H1 (cell line): Measurements from ENCODE around the gene EXOC3L1. TPM values are rescaled to one million over a fixed set of nuclear protein-coding genes. Genes with fewer than 3 reads are reported as not detected.
A peak's percentile ranks its signal among the peaks of the same experiment; 100 is the strongest.

Source experiments
- CTCF ChIA-PET: fragments of 300-600 bp; sonication (Branson Sonifier 250); formaldehyde crosslinking; loops from one replicate; lab custom pipeline; 2021; ENCODE audit not compliant: partially characterized antibody; lab: Charles Lee
- POLR2A ChIA-PET: fragments of 300-600 bp; sonication (Branson Sonifier 250); formaldehyde crosslinking; loops from one replicate; lab custom pipeline; 2021; ENCODE audit warnings: inconsistent platforms; ENCODE audit not compliant: partially characterized antibody; lab: Charles Lee
- DNase-seq, 2 experiments: peaks; one replicate each; pipeline versions ENCODE4 v3.0.0 to v3.0.0-alpha.2; 2010 to 2022; ENCODE audit warnings: low spot score in 2 of 2, low read depth in 1 of 2, mixed read lengths in 1 of 2
- FAIRE-seq: peaks from 2 replicates; lab custom pipeline; 2011; peaks lifted over from hg19 to GRCh38; lab: Jason Lieb, UNC
- H2AFZ ChIP-seq: 2 replicates; pipeline ENCODE4 v1.8.1; 2012; ENCODE audit warnings: low read length, inconsistent platforms
- H2AK5ac ChIP-seq: 2 replicates; pipeline ENCODE4 v1.6.1; 2013; ENCODE audit warnings: low read depth, low read length
- H2BK120ac ChIP-seq: replicated peaks from 2 replicates; pipeline ENCODE3; 2013; ENCODE audit warnings: low read depth, low read length, inconsistent platforms
- H2BK12ac ChIP-seq: 2 replicates; pipeline ENCODE4 v1.6.1; 2013; ENCODE audit warnings: low read depth, low read length
- H2BK15ac ChIP-seq: 2 replicates; pipeline ENCODE4 v1.6.1; 2013; ENCODE audit warnings: low read length
- H2BK20ac ChIP-seq: 2 replicates; pipeline ENCODE4 v1.6.1; 2013; ENCODE audit warnings: low read length
- H2BK5ac ChIP-seq: 2 replicates; pipeline ENCODE4 v1.6.1; 2013; ENCODE audit warnings: low read depth, low read length
- H3K14ac ChIP-seq: 2 replicates; pipeline ENCODE4 v1.6.1; 2013; ENCODE audit warnings: inconsistent platforms; ENCODE audit not compliant: insufficient read length
- H3K18ac ChIP-seq: 2 replicates; pipeline ENCODE4 v1.6.1; 2013; ENCODE audit warnings: low read length; ENCODE audit errors: extremely low read depth
- H3K23ac ChIP-seq: 2 replicates; pipeline ENCODE4 v1.6.1; 2013; ENCODE audit warnings: inconsistent platforms; ENCODE audit not compliant: insufficient read length
- H3K23me2 ChIP-seq: 2 replicates; pipeline ENCODE4 v1.6.1; 2013; ENCODE audit warnings: low read depth, low read length
- H3K27ac ChIP-seq: 2 replicates; pipeline ENCODE4 v1.6.1; 2011; ENCODE audit warnings: low read depth, low read length, inconsistent platforms
- H3K27me3 ChIP-seq, 4 experiments: replicated peaks in 1 of 4; 1 replicate in 1 of 4; 2 replicates in 3 of 4; pipeline versions ENCODE4 v1.6.1 to v1.8.1; 2011 to 2013; ENCODE audit warnings: low read length in 3 of 4, mild to moderate bottlenecking in 3 of 4, inconsistent platforms in 2 of 4, mixed read lengths in 2 of 4, moderate library complexity in 1 of 4; ENCODE audit not compliant: control insufficient read depth in 3 of 4, insufficient read depth in 3 of 4; ENCODE audit errors: extremely low read depth in 1 of 4
- H3K36me3 ChIP-seq, 4 experiments: 2 replicates each; pipeline versions ENCODE4 v1.6.1 to v1.8.1; 2011 to 2013; ENCODE audit warnings: mild to moderate bottlenecking in 4 of 4, low read length in 3 of 4, moderate library complexity in 2 of 4, control low read depth in 1 of 4, inconsistent platforms in 1 of 4; ENCODE audit not compliant: insufficient read depth in 4 of 4, control insufficient read depth in 2 of 4
- H3K4ac ChIP-seq: replicated peaks from 2 replicates; pipeline ENCODE3; 2013; ENCODE audit warnings: low read length, low read depth, mixed read lengths, inconsistent platforms; ENCODE audit not compliant: insufficient read length
- H3K4me1 ChIP-seq, 4 experiments: replicated peaks in 1 of 4; 1 replicate in 1 of 4; 2 replicates in 3 of 4; pipeline versions ENCODE4 v1.6.1 to v1.8.1; 2011 to 2013; ENCODE audit warnings: low read length in 3 of 4, inconsistent platforms in 2 of 4, mixed read lengths in 1 of 4; ENCODE audit not compliant: insufficient read depth in 4 of 4, control insufficient read depth in 3 of 4
- H3K4me2 ChIP-seq, 2 experiments: 2 replicates each; pipeline versions ENCODE4 v1.6.1 to v1.8.1; 2011 to 2013; ENCODE audit warnings: low read depth in 2 of 2, low read length in 2 of 2, control low read depth in 1 of 2, inconsistent platforms in 1 of 2, mild to moderate bottlenecking in 1 of 2; ENCODE audit not compliant: insufficient read depth in 1 of 2
- H3K4me3 ChIP-seq, 4 experiments: fragments of 200-600, 300-600 bp in 1 of 4; sonication (generic), shearing (Covaris generic), sonication (Bioruptor Twin) in 1 of 4; 2 replicates each; pipeline versions ENCODE4 v1.5.1 to v1.8.1; 2011 to 2016; ENCODE audit warnings: low read length in 4 of 4, low read depth in 3 of 4, control low read depth in 2 of 4, inconsistent platforms in 2 of 4, mild to moderate bottlenecking in 2 of 4, mixed read lengths in 1 of 4, moderate library complexity in 1 of 4; ENCODE audit not compliant: insufficient read depth in 2 of 4; ENCODE audit errors: extremely low read depth in 1 of 4
- H3K56ac ChIP-seq: replicated peaks from 2 replicates; pipeline ENCODE3; 2013; ENCODE audit warnings: low read depth, mild to moderate bottlenecking, mixed read lengths, low read length, inconsistent platforms; ENCODE audit not compliant: insufficient read length
- H3K79me1 ChIP-seq: 2 replicates; pipeline ENCODE4 v1.6.1; 2013; ENCODE audit warnings: low read depth, low read length, control low read depth
- H3K79me2 ChIP-seq, 2 experiments: 2 replicates each; pipeline versions ENCODE4 v1.6.1 to v1.8.1; 2012 to 2013; ENCODE audit warnings: low read length in 2 of 2, mild to moderate bottlenecking in 2 of 2, inconsistent platforms in 1 of 2; ENCODE audit not compliant: insufficient read depth in 2 of 2, control insufficient read depth in 1 of 2
- H3K9ac ChIP-seq, 4 experiments: replicated peaks in 1 of 4; 1 replicate in 1 of 4; 2 replicates in 3 of 4; pipeline versions ENCODE4 v1.6.1 to v1.8.1; 2011 to 2013; ENCODE audit warnings: low read depth in 3 of 4, low read length in 3 of 4, control low read depth in 2 of 4, mild to moderate bottlenecking in 2 of 4, moderate library complexity in 2 of 4, inconsistent platforms in 1 of 4; ENCODE audit errors: extremely low read depth in 1 of 4
- H3K9me3 ChIP-seq, 2 experiments: 2 replicates each; pipeline versions ENCODE4 v1.6.1 to v1.8.1; 2012 to 2013; ENCODE audit warnings: mild to moderate bottlenecking in 2 of 2, moderate library complexity in 2 of 2, control low read depth in 1 of 2, inconsistent platforms in 1 of 2, low read depth in 1 of 2, low read length in 1 of 2, mixed read lengths in 1 of 2; ENCODE audit not compliant: insufficient read depth in 2 of 2
- H4K20me1 ChIP-seq, 2 experiments: replicated peaks in 1 of 2; 2 replicates each; pipeline versions ENCODE3 to v1.8.1; 2011 to 2013; ENCODE audit warnings: inconsistent platforms in 2 of 2, low read length in 2 of 2, mild to moderate bottlenecking in 1 of 2; ENCODE audit not compliant: insufficient read depth in 2 of 2, control insufficient read depth in 1 of 2
- H4K5ac ChIP-seq: 2 replicates; pipeline ENCODE4 v1.6.1; 2013; ENCODE audit warnings: low read length, low read depth, mixed read lengths, inconsistent platforms; ENCODE audit not compliant: insufficient read length
- H4K8ac ChIP-seq: 2 replicates; pipeline ENCODE4 v1.8.0; 2013; ENCODE audit warnings: mild to moderate bottlenecking, moderate library complexity, low read length, inconsistent platforms; ENCODE audit not compliant: insufficient read depth; ENCODE audit errors: extremely low read depth
- H4K91ac ChIP-seq: replicated peaks from 2 replicates; pipeline ENCODE3; 2013; ENCODE audit warnings: low read length, mixed read lengths, inconsistent platforms; ENCODE audit not compliant: insufficient read length
- CTCF ChIP-seq, 3 experiments: IDR thresholded peaks; 1 replicate in 2 of 3; 2 replicates in 1 of 3; pipeline versions ENCODE4 v1.5.1 to v1.6.1; 2011; ENCODE audit warnings: low read length in 3 of 3, mild to moderate bottlenecking in 3 of 3, inconsistent platforms in 2 of 3, low read depth in 1 of 3, moderate library complexity in 1 of 3; ENCODE audit not compliant: insufficient read depth in 1 of 3; ENCODE audit errors: control extremely low read depth in 1 of 3
- MAX ChIP-seq: IDR thresholded peaks from 2 replicates; pipeline ENCODE4 v1.6.1; 2012; ENCODE audit warnings: inconsistent platforms
- SIN3A ChIP-seq, 2 experiments: IDR thresholded peaks in 1 of 2; conservative IDR thresholded peaks in 1 of 2; 2 replicates each; pipeline ENCODE4 v1.6.1; 2011 to 2012; ENCODE audit warnings: low read length in 2 of 2, improper control_type of control experiment in 1 of 2, low read depth in 1 of 2, mild to moderate bottlenecking in 1 of 2
- SIX5 ChIP-seq: IDR thresholded peaks from 2 replicates; pipeline ENCODE4 v1.6.1; 2011; ENCODE audit warnings: mild to moderate bottlenecking, low read depth, low read length
- SP1 ChIP-seq: IDR thresholded peaks from 2 replicates; pipeline ENCODE4 v1.6.1; 2011; ENCODE audit warnings: low read depth, low read length
- TAF7 ChIP-seq: optimal IDR thresholded peaks from 2 replicates; pipeline ENCODE3; 2011; ENCODE audit warnings: low read depth, mild to moderate bottlenecking, inconsistent platforms, low read length, moderate library complexity, borderline replicate concordance
- YY1 ChIP-seq: IDR thresholded peaks from 2 replicates; pipeline ENCODE4 v1.6.1; 2011; ENCODE audit warnings: low read depth, mild to moderate bottlenecking, low read length
- WGBS, 2 experiments: shearing (Covaris generic) in 1 of 2; methylation state at CpG; one replicate each; pipeline versions ENCODE4 v1.1.6 to v1.1.7; 2013 to 2015; ENCODE audit warnings: low lambda C conversion rate in 2 of 2, mixed read lengths in 2 of 2, inconsistent platforms in 1 of 2, low coverage in 1 of 2, missing lambda C conversion rate in 1 of 2; ENCODE audit not compliant: insufficient replicate concordance in 2 of 2, insufficient coverage in 1 of 2, insufficient read length in 1 of 2; ENCODE audit errors: extremely low coverage in 1 of 2, missing lambda C conversion rate in 1 of 2; 5-methylcytosine and 5-hydroxymethylcytosine counted together
- polyA plus RNA-seq, 7 experiments: library from polyadenylated mRNA; depleted of rRNA in 3 of 7; stranded (reverse) in 5 of 7; unstranded in 2 of 7; fragments of >200 nt in 5 of 7; fragments of 200-250 nt in 2 of 7; gene quantifications; 1 replicate in 5 of 7; 2 replicates in 1 of 7; 4 replicates in 1 of 7; pipeline versions ENCODE4 v1.2.1 to v1.2.3, GENCODE V29; 2011 to 2013; ENCODE audit warnings: missing spikeins in 2 of 7, mixed read lengths in 2 of 7
- total RNA-seq: library from RNA; stranded (reverse); fragmentation: NEBNext Ultra II Directional; extraction: Animal tissue kit (Norgen Biotek cat#: 25700); gene quantifications from 2 replicates; pipeline ENCODE4 v1.2.1, GENCODE V29; 2021

Gene EXOC3L1
- total and polyA plus RNA-seq, 2 of the 8 experiments (the other 6 are each of a cell fraction or from before 2014, with no cell fraction given): 1.3 TPM

- Histone ChIP-seq H4K20me1 (peaks cover 2 to 23% of the 10 kb centered on the region in 2 experiments), H4K5ac (no peak overlapping the region), H3K23me2 (peaks cover 15% of the 10 kb centered on the region), H3K14ac (no peak overlapping the region), H2BK20ac (no peak overlapping the region), H3K23ac (no peak overlapping the region), H3K4ac (peak overlapping the region; percentile 85), H3K56ac (no peak overlapping the region), H2AFZ (peak overlapping the region; percentile 75; the same call in 1 of the 2 replicates), H3K4me1 (peaks cover 0 to 33% (median 30%) of the 10 kb centered on the region in 4 experiments; a peak in 6 of 7 replicates), H4K8ac (no peak overlapping the region), H3K27ac (no peak overlapping the region), H3K4me3 (peak overlapping the region; percentile 11 to 56 (median 22); a peak in 6 of 8 replicates), H3K79me2 (no peaks in the 10 kb centered on the region), H3K79me1 (no peaks in the 10 kb centered on the region), H2BK15ac (no peak overlapping the region; the same call in 1 of the 2 replicates), H3K9ac (no peak overlapping the region), H2BK12ac (no peak overlapping the region), H3K4me2 (peak overlapping the region; percentile 71 to 98), H3K18ac (peak overlapping the region; percentile 48; the same call in 1 of the 2 replicates), H2AK5ac (no peak overlapping the region), H2BK5ac (no peak overlapping the region), H3K36me3 (peaks cover 0 to 14% (median 0%) of the 10 kb centered on the region in 4 experiments; a peak in 1 of 8 replicates), H3K27me3 (peaks cover 93 to 100% (median 99%) of the 10 kb centered on the region in 4 experiments), H4K91ac (no peak overlapping the region), H3K9me3 (no peaks in the 10 kb centered on the region), H2BK120ac (no peak overlapping the region)
- ChIA-PET CTCF (interaction anchor here (0.6 to 19.3 kb wide), 15 partner anchors 6 to 481 kb away, joined by 3 to 291 read pairs (median 5); partner anchors contain the start of genes B3GNT9, ELMO3, FBXL8 and HSF4), POLR2A (interaction anchor here (0.7 to 7.9 kb wide), 6 partner anchors 8 to 39 kb away, joined by 3 to 59 read pairs (median 10); partner anchors contain the start of genes B3GNT9 and MATCAP1)
- FAIRE-seq: no peak
- WGBS, 2 experiments: 4% methylated on average over 92 of the region's 99 CpGs; no CpG with 5 or more reads in 1 of the 2 experiments
- DNase-seq: peak in 1 of 2 experiments; percentile 73
- TF ChIP-seq YY1 (no peak), SIX5 (no peak), MAX (peak; percentile 54; the same call in 1 of the 2 replicates), CTCF (IDR thresholded peaks at IDR 0.05; ENCODE audit: control extremely low read depth in 1 of 3, insufficient read depth in 1 of 3, low read depth in 1 of 3, low read length in 3 of 3) (no peak), SP1 (no peak), SIN3A (conservative IDR thresholded peaks at IDR 0.05 in 1 of 2, IDR thresholded peaks at IDR 0.05 in 1 of 2; ENCODE audit: low read depth in 1 of 2, low read length in 2 of 2) (0 out of 4 replicates have a peak, but pooled peaks of 1 of the 2 experiments have one; percentile 17), TAF7 (no peak)
Measured at GRCh38 chr16:67163164-67163998, 26.6 kb downstream of the EXOC3L1 start.
